G401 (cell line): ENCODE results near the gene OCA2. TPM values are rescaled to one million over a fixed set of nuclear protein-coding genes. Genes with fewer than 3 reads are reported as not detected.

Source experiments
- DNase-seq: peaks from one replicate; pipeline ENCODE4 v3.0.0-alpha.2; 2015; ENCODE audit warnings: low spot score
- in situ Hi-C: cut with HindIII; loops from 2 replicates; pipeline ENCODE4 v1.10.0; 2016; ENCODE audit warnings: low sequenced_read_pairs, mixed read lengths
- total RNA-seq: library from RNA; depleted of rRNA; stranded (reverse); fragments of >200 nt; shearing (Covaris generic); gene quantifications from 2 replicates; pipeline ENCODE4 v1.2.3, GENCODE V29; 2014

The OCA2 gene
- total RNA-seq, 1 experiment from 2014 or later = 4.1 TPM

DNA sequence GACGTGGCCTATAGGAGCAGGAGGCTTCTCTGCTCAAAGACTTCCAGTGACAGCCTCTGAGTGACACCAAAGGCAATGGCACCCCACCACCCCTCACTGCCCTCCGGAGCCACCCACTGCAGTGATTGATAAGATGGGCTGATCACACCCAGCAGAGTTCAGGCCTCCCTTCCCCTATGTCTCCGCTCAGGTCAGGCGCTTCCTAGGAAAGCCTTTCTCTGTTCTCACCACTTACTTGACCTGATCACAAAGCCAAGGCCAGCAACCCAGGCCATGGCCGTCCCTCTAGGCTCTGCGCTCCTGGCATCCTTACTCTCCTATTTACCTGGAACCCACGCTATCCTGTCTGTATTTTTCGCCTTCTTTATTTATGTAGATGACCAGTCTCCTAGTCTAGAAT, 282.3 kb downstream of the OCA2 start:
- in situ Hi-C loops = no loop called here
- no peak for DNase-seq

DNA sequence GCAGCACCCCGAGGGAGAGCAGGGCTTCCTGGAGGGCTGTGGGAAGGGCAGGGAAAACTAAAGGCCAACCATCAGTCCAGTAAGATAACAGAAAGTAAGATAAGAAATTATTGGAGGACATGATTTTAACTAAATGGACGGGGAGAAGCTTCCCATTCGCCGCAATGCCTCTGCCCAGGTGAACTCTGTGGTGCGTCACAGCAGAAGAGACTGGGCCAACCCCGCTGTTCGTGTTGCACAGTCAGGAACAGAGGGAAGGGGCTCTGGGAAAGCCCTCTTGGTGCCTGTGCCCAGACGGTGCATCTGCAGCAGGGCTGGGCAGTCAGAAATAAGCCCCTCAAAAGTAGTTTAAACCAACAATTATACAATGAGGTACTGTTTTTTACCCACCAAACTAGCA, 284.1 kb downstream of the OCA2 start:
- in situ Hi-C loops = no loop called here
- DNase-seq = no peak

GRCh38 chr15:27813139-27813538, 286.0 kb downstream of the OCA2 start:
- in situ Hi-C loops = no loop called here
- no peak for DNase-seq

- in situ Hi-C loops = no loop called here
- no peak for DNase-seq
Measured at GRCh38 chr15:27808182-27808581, 290.9 kb downstream of the OCA2 start.

GRCh38 chr15:27807335-27807734, 291.8 kb downstream of the OCA2 start:
- in situ Hi-C loops = no loop called here
- no peak for DNase-seq

- in situ Hi-C loops = no loop called here
- no peak for DNase-seq
Measured at GRCh38 chr15:27806396-27806795, 292.7 kb downstream of the OCA2 start.

DNA sequence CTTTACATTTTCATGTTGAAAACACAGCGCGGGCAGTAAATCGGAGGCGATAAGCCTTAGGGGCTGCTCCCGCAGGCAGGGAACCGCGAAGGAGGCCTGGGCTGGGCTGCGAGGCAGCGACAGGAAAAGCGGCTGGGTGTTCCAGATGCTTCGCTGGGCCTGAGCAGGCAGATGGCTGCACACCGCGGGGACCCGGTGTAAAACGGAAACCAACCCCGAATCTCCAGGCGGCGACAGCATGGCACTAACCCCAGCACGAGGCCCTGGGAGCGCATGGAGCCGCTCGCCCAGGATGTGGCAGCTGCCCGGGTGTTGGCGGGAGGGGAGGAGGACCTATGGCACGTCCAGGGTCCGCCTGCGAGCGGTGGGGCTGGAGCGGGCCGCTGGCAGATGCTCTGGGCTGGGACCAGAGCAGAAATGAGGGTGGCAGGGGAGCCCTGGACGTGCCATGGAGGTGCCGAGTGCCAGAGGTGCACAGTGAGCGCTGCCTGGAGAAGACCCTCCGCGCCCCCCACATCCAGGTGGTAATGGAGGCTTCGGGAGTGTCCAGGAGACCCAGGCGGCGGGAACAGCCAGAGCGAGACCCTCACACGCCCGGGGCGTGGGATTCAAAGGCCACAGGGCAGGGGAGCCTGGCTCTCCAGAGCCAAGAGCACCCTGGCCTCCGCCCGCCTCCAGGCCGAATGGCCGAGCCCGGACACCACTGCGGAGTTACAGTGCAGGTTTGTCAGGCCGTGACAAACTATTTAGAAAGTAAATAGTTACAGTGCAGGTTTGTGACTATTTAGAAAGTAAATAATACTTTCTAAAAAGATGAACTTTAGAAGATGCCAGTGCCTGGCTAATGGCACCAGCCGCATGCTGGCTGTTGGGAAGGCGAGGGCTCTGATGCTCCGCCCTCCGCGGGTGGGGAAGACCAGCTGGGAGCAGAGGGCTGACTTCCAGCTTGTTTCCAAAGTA, 293.6 kb downstream of the OCA2 start:
- DNase-seq = no peak
- in situ Hi-C loops = no loop called here

- in situ Hi-C loops = no loop called here
- no peak for DNase-seq
Measured at GRCh38 chr15:27804569-27805260, 294.4 kb downstream of the OCA2 start.

GRCh38 chr15:27798807-27799206, 300.3 kb downstream of the OCA2 start:
- in situ Hi-C loops = no loop called here
- DNase-seq = no peak

DNA sequence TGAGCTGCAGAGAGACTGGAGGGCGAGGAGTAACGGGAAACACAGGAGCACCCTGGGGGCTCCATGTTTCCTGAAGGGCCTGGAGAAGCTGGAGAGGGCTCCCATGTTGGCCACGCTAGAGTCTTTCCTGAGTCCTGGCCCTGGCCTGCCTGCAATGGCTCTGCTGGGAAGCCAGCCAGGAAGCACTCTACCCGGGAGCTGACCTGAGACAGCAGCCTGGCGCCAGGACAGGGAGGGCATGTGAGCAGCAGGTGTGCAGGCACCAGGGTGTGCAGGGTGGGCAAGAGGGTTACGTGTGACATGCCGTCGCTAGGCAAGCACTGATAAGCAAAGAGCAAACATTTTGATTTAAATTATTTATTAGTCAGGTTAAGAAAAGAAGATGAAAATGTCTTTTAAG, 301.4 kb downstream of the OCA2 start:
- in situ Hi-C loops = no loop called here
- peak; percentile 53 for DNase-seq

DNA sequence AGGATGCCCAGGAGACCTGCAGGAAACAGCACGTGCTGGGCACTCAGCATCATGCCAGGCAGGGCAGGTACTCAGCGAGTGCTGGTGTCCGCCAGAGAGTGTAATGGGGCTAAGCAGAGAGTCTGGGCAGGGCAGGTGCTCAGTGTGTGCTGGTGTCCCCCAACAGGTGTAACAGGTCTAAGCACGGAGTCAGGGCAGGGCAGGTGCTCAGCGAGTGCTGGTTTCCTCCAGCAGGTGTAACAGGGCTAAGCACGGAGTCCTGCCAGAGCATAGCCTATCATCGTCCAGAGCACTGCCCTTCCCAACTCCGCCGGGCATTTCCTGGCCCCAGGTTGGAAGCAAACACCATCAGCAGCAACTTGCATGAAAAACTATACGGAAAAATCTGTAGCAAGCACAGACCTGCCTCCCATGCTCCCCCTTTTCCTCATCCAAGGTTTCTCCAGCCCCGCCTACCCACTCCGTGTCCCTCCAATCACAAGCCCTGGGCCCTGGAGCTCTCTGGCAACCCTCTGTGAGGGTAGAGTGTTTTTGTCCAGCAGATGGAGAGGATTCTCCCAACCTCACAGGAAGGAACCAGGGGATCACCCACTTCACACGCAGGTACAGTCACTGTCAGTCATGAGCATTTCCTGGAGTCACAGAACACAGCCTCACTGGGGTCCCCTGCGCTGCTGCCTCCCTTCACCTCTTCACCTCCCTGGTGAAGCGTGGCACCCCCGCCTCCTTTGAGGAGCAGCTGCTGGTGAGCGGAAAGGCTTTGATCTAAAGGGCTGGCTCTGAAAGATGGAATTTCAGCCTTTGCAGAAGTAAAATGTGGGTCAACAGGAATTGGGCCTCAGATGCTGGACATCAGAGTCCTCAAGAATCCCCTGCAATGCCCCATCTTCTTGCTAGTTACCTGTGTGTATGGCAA, 302.5 kb downstream of the OCA2 start:
- no peak for DNase-seq
- in situ Hi-C loops = no loop called here

- no peak for DNase-seq
- in situ Hi-C loops = no loop called here
Measured at GRCh38 chr15:27792756-27793264, 306.3 kb downstream of the OCA2 start.

- no peak for DNase-seq
- in situ Hi-C loops = no loop called here
Measured at GRCh38 chr15:27790270-27790669, 308.8 kb downstream of the OCA2 start.

DNA sequence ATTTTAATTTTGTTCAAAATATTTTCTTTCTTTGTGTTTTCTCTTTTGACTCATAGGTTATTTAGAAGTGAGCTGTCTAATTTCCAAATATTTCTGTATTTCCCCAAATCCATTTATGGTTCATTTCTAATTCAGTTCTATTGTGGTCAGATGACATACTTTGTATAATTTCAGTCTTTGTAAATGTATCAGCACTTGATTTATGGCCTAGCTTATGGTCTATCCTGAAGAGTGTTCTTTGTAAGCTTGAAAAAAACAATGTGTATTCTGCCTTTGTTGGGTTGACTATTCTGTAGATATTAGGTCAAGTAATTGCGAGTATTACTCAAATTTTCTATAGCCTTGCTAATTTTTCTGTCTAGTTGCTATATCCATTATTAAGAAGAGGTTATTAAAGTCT, 311.2 kb downstream of the OCA2 start:
- in situ Hi-C loops = no loop called here
- DNase-seq = no peak

DNA sequence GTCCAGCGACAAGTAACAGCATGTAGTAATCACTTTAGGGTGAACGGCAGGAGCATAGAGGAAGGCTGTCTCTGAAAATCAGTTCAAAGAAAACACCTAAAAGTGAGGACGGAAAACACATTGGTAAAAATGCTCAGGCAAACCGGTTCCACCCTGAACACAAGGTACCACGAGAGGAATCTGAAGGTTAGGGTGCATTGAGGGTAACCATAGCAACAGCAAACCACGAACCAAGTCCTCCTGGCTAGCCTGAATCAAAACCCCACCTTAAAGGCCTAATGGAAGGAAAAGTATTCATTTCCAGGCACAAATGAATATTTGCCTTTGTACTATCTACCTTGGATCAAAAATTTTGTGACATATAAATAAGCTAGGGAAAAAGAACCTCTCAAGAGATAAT, 315.0 kb downstream of the OCA2 start:
- no peak for DNase-seq

DNA sequence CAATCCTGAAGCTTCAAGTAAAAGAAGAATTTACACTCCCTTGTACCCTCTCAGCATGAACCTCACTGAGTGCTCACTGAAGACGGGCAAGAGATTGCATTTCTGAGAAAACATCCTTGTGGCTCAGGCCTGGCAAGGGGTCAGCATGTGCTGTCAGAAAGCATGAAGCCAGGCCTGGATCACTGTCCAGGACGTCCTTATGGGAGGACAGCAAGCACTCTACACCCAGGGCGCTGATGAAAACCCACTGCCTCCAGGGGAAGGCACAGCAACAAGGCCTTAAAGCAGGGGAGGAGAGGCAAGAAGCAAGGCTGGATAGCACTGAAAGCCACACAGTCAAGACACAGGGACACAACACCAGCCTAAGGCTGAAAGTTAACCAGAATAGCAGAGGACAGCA, 315.4 kb downstream of the OCA2 start:
- in situ Hi-C loops = no loop called here
- DNase-seq = no peak

More for the DNA sequence above, 315.0 kb downstream of the OCA2 start:
- in situ Hi-C loops = no loop called here

DNA sequence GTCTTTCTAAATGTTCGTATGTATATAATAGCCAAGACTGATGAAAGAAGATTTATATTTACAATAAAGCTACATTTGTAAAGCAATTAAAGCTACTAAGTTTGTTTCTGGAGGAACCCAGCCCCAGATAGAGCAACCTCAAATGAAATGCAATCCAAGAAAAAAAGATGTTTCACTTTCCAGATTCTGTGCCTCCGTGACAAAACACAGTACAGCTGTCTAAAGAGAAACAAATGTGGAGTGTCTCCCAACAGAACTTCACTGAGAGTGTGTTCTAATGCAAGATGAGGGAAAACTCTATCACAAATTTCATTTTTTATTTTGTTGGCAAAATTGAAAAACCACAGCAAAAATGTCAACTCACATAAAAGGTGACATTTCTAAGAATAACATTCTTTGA, 317.0 kb downstream of the OCA2 start:
- DNase-seq = no peak
- in situ Hi-C loops = no loop called here

GRCh38 chr15:27776501-27776900, 322.6 kb downstream of the OCA2 start:
- in situ Hi-C loops = no loop called here
- DNase-seq = no peak

GRCh38 chr15:27774638-27775037, 324.5 kb downstream of the OCA2 start:
- in situ Hi-C loops = no loop called here
- DNase-seq = no peak
